Dermis microvascular lymphatic vessel endothelial cell (primary cell): ENCODE data around the gene CMTM4. TPM values are rescaled to one million over a fixed set of nuclear protein-coding genes. Genes with fewer than 3 reads are reported as not detected.
"Not testable (repeated sequence)": the region's sequence is repeated elsewhere in the genome, so short reads cannot be mapped to it uniquely, and the experiment has no call there.

ENCODE experiments used
- DNase-seq, 2 donors: peaks; one replicate each; pipeline versions ENCODE4 v3.0.0 to v3.0.0-alpha.2; 2010; ENCODE audit warnings: low read depth in 2 of 2
- total RNA-seq: library from RNA; depleted of rRNA; stranded (reverse); fragments of >200 nt; gene quantifications from 2 replicates; pipeline ENCODE4 v1.2.1, GENCODE V29; 2014

CMTM4 gene
- total RNA-seq, 1 donor from 2014 or later: 9.4 TPM

GRCh38 chr16:66617010-66617434 is 79.5 kb downstream of the CMTM4 start:
- no peak for DNase-seq

- no peak for DNase-seq
These were observed 80.0 kb downstream of the CMTM4 start for GRCh38 chr16:66616592-66616991.

- no peak for DNase-seq
These were observed 80.4 kb downstream of the CMTM4 start for GRCh38 chr16:66616169-66616568.

DNA sequence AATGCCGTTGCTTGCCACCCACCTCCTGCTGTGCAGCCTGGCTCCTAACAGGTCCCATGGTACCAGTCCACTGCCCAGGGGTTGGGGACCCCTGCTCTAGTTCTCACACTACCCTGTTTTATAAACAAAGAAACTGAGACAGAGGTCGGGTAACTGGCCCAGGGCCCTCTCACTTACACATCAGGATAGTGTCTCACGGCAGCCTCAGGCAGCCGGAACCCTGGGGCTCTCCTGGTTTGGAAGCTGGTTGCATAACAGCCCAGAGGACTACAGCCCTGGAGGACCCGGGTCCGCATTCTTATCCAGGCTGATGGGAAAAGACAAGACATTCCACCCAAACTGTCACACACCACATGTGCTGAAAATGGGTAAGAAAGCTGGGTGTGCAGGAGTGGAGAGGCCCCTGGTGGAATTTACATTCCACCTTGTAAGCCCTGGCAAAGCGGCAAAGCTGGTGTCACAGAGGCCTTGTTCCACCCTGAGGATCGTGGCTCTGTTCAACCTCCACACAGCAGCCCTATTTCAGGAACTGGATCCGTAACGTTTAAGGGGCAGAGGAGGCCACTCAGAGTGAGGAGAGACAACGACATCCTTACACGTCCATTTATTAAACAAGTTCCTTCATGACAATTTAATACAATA is 82.3 kb downstream of the CMTM4 start:
- no peak for DNase-seq

DNA sequence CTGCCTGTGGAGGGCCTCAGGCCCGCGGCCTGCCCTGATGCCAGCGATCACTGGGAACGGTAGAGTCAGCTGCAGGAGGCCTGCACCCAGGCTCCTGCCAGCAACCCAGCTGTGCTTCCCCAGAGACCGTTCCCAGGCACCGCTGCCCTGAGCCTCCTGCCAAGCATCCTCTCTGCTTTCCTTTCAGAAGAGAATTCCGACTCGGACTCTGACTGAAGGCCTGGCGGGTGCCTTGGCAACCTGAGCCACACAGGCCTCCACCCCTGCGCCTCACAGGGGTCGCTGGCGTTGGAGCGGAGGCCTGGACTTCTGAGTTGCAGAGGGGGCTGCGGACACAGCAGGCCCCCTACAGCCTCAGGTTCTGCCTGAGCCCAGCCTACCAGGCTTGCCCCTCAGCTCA is 84.1 kb downstream of the CMTM4 start:
- DNase-seq: no peak

- DNase-seq: not testable (repeated sequence)
These were observed 84.6 kb downstream of the CMTM4 start for GRCh38 chr16:66611911-66612310.

DNA sequence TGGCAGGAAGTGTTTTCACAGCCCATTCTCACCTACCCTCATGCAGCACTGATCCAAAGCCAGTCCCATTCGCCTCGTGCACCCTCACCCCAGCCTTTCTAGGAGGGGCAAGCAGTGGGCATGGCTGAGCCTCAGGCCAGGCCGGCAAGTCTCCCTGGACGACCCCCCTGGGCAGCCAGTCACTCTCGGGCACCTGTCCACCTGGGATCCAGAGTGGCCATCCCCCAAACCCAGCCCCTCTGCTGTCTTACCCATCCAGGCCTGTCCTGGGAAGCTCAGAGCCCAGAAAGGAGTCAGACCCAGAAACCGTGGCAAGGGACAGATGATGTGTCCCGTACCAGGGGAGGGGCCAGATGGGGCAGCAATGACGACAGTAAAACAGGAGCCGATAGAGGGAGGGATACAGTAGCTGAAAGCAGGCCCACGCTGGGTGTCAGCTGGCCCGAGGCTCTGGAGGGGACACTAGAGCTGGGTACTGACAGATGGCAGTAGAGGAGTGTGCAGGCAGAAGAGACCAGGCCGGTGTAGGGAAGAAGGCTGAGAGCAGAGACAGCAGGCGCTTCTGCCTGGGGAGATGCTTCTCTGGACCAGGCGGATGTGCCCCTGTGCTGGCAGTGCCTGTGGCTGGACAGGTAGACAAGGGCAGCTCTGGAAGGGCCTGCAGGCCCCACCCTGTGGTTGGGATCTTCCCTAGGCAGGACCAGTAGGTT is 86.3 kb downstream of the CMTM4 start:
- no peak for DNase-seq

- no peak for DNase-seq
These were observed 87.4 kb downstream of the CMTM4 start for GRCh38 chr16:66609139-66609510.

DNA sequence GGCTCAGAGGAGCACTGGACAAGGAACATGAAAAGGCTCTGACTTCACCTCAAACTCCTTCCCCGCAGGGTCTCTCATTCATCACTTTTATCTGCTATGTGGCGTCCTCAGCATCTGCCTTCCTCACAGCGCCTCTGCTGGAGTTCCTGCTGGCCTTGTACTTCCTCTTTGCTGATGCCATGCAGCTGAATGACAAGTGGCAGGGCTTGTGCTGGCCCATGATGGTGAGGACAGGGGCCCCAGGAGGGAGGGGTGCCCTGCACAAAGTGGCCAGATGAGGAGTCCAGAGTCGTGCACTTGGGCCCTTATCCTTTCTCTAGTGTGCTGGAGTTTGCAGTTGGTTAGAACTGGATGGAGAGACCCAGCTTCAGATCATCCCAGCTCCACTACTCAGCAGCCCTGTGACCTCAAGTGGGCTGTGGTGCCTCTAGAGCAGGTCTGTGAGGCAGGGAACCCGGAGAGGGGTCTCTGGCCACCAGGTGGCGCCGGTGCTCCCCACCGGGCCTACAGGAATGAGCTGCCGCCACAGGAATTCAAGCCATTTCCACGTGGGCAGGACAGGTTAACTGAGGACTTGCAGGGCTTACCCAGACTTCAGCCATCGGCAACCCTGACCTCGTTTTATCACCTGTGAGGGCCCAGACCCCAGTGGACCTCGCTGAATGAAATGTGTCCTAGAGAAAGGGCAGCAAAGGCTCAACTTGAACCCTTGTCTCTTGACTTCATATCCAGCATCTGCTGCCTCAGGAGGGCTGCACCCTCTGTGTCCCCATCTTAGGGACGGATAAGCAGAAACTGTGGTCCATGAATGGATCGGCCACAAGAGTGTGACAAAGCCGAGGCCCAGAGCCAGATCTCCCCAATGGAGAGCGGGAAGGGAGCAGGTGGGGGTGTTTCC is 88.1 kb downstream of the CMTM4 start:
- peak; percentile 76 to 86 for DNase-seq

- no peak for DNase-seq
These were observed 90.4 kb downstream of the CMTM4 start for GRCh38 chr16:66605979-66606751.

DNA sequence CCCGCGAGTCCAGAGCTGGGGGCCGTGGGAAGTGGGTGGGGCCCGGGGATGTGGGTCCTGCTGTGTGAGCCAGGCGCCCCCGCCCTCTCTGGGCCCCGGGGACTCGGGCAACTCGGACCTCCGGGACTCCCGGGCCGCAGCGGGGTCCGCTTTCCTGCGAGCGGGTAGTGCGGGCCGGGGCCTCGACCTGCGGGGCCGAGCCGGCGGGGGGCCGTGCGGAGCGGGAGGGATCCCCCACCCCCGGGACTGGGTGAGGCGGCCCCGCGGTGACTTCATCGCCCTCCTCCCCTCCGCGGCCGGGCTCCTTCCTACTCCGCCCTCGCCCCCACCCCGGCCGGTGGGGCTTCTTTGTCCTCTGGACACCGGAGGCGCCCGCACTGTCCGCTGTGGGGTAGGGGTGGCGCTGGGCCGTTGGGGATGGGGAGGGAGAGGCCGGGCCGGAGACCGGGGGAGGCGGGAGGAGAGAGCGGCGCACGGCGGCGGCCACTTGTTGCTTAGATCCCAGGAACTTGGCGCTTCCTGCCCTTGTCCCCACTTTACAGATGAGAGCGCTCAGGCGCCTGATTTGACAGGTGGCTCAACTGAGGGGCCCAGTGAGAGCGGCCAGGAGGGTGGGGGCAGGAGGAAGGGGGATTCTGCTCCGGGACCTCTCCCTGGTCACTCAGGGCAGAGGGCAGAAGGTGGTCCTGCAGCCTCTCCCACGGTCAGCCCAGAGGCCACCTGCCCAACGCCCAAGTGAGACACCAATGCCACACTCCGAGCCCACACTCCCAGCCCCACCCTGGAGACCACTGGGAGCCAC is 91.2 kb downstream of the CMTM4 start:
- DNase-seq: peak in 1 of 2 donors; percentile 58

GRCh38 chr16:66604376-66605176 is 92.0 kb downstream of the CMTM4 start, which contains the start of gene CMTM3:
TSS of gene CMTM3 (plus strand) at chr16:66604704. CDS start at chr16:66604806, 102 bp downstream.
- peak in 1 of 2 donors; percentile 64 for DNase-seq

GRCh38 chr16:66603537-66604375 is 92.8 kb downstream of the CMTM4 start:
- DNase-seq: peak in 1 of 2 donors; percentile 46

GRCh38 chr16:66601471-66601870 is 95.1 kb downstream of the CMTM4 start:
- no peak for DNase-seq

- DNase-seq: no peak
These were observed 96.1 kb downstream of the CMTM4 start for GRCh38 chr16:66600477-66600876.

DNA sequence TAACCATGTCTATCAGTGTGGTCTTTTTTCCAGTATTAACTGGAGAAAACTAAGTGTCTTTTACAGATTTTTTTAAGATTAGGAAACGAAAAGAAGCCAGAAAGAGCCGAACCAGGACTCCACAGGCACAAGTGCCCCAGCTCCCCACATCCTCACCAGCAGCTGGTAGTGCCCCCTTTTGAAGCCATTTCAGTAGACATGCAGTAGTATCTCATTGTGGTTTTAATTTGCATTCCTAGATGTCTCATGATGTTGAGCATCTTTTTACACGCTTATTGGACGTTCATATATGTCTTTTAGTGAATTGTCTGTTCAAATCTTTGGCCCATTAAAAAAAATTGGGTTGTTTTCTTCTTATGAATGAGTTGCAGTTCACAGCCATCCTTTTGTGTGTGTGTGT is 96.8 kb downstream of the CMTM4 start:
- DNase-seq: no peak

- DNase-seq: no peak
These were observed 98.4 kb downstream of the CMTM4 start for GRCh38 chr16:66598111-66598510.

GRCh38 chr16:66596986-66597848 is 99.3 kb downstream of the CMTM4 start:
- DNase-seq: no peak
